ENCODE data around the gene TBC1D8B. TPM values are rescaled to one million over a fixed set of nuclear protein-coding genes. Genes with fewer than 3 reads are reported as not detected.

Gene TBC1D8B
- 0.92 TPM for total RNA-seq

GRCh38 chrX:106802388-106803275 lies at the start of gene TBC1D8B:
Gene TBC1D8B, plus strand, starts transcription at chrX:106802673. Its CDS starts 181 bp downstream, at chrX:106802854.

GRCh38 chrX:106903291-106903824 lies 100.9 kb downstream of the TBC1D8B start, which contains the start of gene RIPPLY1:
Gene RIPPLY1, minus strand, starts transcription at chrX:106903341. Its CDS starts 54 bp downstream, at chrX:106903287.

GRCh38 chrX:106919932-106920452 lies 117.5 kb downstream of the TBC1D8B start, which contains the start of gene CLDN2:
Gene CLDN2, plus strand, starts transcription at chrX:106920402. Its CDS starts 7,827 bp downstream, at chrX:106928229.

Other genes starting within 250 kb of the TBC1D8B start
- 32.5 TPM for gene RADX, start 190.7 kb upstream of the TBC1D8B start, total RNA-seq
- gene RNF128, start 76.0 kb upstream of the TBC1D8B start, total RNA-seq = 7.2 TPM
- not detected for gene RIPPLY1, start 100.7 kb downstream of the TBC1D8B start, total RNA-seq
- 0.69 TPM for gene CLDN2, start 117.7 kb downstream of the TBC1D8B start, total RNA-seq
- gene MORC4, start 197.5 kb downstream of the TBC1D8B start, total RNA-seq = 7.6 TPM